ENCODE results near the gene RNF151. TPM values are rescaled to one million over a fixed set of nuclear protein-coding genes. Genes with fewer than 3 reads are reported as not detected.

Gene RNF151
- total and polyA plus RNA-seq, 8 donors = 0.17 TPM; not detected in 7

- H3K9me3 ChIP-seq = no peaks in the 10 kb centered on the region
- peaks cover 6 to 36% of the 10 kb centered on the region in 2 donors for H3K4me1 ChIP-seq
- H3K27me3 ChIP-seq = no peaks in the 10 kb centered on the region
- intact Hi-C loops (cut with DNase I) = no loop called here
- no peak overlapping the region for H3K27ac ChIP-seq
- no peak for ATAC-seq
- no peak for TF ChIP-seq CTCF (IDR thresholded peaks at IDR 0.05)
- DNase-seq = no peak
- H3K36me3 ChIP-seq = peaks cover 0 to 16% of the 10 kb centered on the region in 2 donors
- no peak overlapping the region for H3K4me3 ChIP-seq
Observed at GRCh38 chr16:1944612-1945199, 21.9 kb upstream of the RNF151 start.

- H3K9me3 ChIP-seq = no peaks in the 10 kb centered on the region
- peaks cover 6 to 26% of the 10 kb centered on the region in 2 donors for H3K4me1 ChIP-seq
- TF ChIP-seq CTCF (IDR thresholded peaks at IDR 0.05) = no peak
- H3K4me3 ChIP-seq = no peak overlapping the region
- H3K36me3 ChIP-seq = peaks cover 0 to 6% of the 10 kb centered on the region in 2 donors
- H3K27me3 ChIP-seq = no peaks in the 10 kb centered on the region
- no peak overlapping the region for H3K27ac ChIP-seq
- intact Hi-C loops (cut with DNase I) = no loop called here
- no peak for ATAC-seq
- no peak for DNase-seq
Observed at GRCh38 chr16:1945559-1946391, 20.9 kb upstream of the RNF151 start.

GRCh38 chr16:1946495-1947368, 19.9 kb upstream of the RNF151 start:
- intact Hi-C loops (cut with DNase I) = no loop called here
- no peaks in the 10 kb centered on the region for H3K36me3 ChIP-seq
- TF ChIP-seq CTCF (IDR thresholded peaks at IDR 0.05) = no peak
- H3K9me3 ChIP-seq = no peaks in the 10 kb centered on the region
- DNase-seq (no peak), ATAC-seq (no peak)
- H3K27ac ChIP-seq = no peak overlapping the region
- no peaks in the 10 kb centered on the region for H3K27me3 ChIP-seq
- H3K4me1 ChIP-seq = peaks cover 6 to 16% of the 10 kb centered on the region in 2 donors
- H3K4me3 ChIP-seq = no peak overlapping the region

GRCh38 chr16:1947369-1947670, 19.3 kb upstream of the RNF151 start:
- H3K36me3 ChIP-seq = no peaks in the 10 kb centered on the region
- TF ChIP-seq CTCF (IDR thresholded peaks at IDR 0.05) = no peak
- ATAC-seq = no peak
- intact Hi-C loops (cut with DNase I) = no loop called here
- H3K4me1 ChIP-seq = peaks cover 2 to 10% of the 10 kb centered on the region in 2 donors
- no peak overlapping the region for H3K4me3 ChIP-seq
- no peaks in the 10 kb centered on the region for H3K9me3 ChIP-seq
- no peak overlapping the region for H3K27ac ChIP-seq
- no peaks in the 10 kb centered on the region for H3K27me3 ChIP-seq
- no peak for DNase-seq

DNA sequence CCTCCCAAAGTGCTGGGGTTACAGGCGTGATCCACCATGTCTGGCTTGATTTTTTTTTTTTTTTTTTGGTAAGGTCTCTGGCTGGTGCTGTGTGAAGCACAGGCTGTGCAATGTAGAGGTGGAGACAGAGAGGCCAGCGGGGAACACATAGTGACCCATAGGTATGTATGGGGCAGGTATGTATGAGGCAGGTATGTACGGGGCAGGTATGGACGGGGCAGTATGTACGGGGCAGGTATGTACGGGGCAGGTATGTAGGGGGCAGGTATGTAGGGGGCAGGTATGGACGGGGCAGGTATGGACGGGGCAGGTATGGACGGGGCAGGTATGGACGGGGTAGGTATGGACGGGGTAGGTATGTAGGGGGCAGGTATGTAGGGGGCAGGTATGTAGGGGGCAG, 17.1 kb upstream of the RNF151 start:
- Histone ChIP-seq H3K9me3 (no peaks in the 10 kb centered on the region), H3K36me3 (no peaks in the 10 kb centered on the region), H3K27me3 (no peaks in the 10 kb centered on the region), H3K27ac (no peak overlapping the region), H3K4me1 (no peaks in the 10 kb centered on the region), H3K4me3 (no peak overlapping the region)
- no peak for TF ChIP-seq CTCF (IDR thresholded peaks at IDR 0.05)
- ATAC-seq = no peak
- no peak for DNase-seq
- intact Hi-C loops (cut with DNase I) = no loop called here
